ENCODE results near the gene HTR6. TPM values are rescaled to one million over a fixed set of nuclear protein-coding genes. Genes with fewer than 3 reads are reported as not detected.

The HTR6 gene
- total RNA-seq, 1 donor from 2014 or later: not detected

DNA sequence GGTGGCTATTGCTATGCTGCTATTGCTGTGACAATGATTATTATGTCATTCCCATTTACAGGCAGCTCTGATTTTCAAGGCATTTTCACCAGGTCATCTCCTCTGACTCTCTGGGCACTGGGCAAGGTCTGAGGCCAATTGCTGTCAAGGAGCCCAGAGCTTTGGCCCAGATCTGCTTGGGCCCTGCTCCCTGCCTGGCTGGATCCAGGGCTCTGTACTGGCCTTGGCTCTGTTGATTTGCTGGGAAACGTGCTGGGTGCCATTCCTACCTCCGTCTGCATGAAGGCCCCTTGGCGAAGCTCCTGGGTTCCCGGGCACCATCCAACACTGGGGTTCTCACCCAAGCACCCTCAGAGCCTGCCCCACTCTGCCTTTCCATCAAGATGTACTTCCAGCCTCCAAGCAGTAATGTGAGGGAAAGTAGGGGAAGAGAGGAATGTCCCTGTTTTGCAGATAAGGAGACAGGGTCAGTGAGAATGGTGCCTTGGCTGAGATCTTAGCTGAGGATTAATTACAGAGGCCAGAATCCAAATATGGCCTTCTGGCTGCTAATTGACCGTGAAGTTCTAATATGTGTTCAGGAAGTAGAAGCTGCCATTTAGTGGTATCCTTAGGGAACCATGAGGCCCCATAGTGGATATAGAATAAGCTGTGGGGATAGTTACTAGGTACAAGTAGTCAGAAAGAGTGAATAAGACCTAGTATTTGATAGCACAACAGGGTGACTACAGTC is 63.9 kb downstream of the HTR6 start:
- DNase-seq (ENCODE audit: low spot score in 2 of 2): peak in 1 of 2 donors; percentile 66
- H3K9me3 ChIP-seq: no peaks in the 10 kb centered on the region
- peak overlapping the region; percentile 77 to 88 for H3K27ac ChIP-seq
- peaks cover 0 to 9% of the 10 kb centered on the region in 2 donors for H3K36me3 ChIP-seq
- no peak overlapping the region for H3K4me3 ChIP-seq
- peaks cover 0 to 29% of the 10 kb centered on the region in 2 donors for H3K4me1 ChIP-seq
- no peaks in the 10 kb centered on the region for H3K27me3 ChIP-seq
- TF ChIP-seq, protein P1, sequence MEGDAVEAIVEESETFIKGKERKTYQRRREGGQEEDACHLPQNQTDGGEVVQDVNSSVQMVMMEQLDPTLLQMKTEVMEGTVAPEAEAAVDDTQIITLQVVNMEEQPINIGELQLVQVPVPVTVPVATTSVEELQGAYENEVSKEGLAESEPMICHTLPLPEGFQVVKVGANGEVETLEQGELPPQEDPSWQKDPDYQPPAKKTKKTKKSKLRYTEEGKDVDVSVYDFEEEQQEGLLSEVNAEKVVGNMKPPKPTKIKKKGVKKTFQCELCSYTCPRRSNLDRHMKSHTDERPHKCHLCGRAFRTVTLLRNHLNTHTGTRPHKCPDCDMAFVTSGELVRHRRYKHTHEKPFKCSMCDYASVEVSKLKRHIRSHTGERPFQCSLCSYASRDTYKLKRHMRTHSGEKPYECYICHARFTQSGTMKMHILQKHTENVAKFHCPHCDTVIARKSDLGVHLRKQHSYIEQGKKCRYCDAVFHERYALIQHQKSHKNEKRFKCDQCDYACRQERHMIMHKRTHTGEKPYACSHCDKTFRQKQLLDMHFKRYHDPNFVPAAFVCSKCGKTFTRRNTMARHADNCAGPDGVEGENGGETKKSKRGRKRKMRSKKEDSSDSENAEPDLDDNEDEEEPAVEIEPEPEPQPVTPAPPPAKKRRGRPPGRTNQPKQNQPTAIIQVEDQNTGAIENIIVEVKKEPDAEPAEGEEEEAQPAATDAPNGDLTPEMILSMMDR (IDR thresholded peaks at IDR 0.05): no peak
- intact Hi-C loops (cut with DNase I): loop anchor here (5.0 kb wide), 1 partner anchor 69 kb away; the partner anchor contains the start of gene TMCO4

DNA sequence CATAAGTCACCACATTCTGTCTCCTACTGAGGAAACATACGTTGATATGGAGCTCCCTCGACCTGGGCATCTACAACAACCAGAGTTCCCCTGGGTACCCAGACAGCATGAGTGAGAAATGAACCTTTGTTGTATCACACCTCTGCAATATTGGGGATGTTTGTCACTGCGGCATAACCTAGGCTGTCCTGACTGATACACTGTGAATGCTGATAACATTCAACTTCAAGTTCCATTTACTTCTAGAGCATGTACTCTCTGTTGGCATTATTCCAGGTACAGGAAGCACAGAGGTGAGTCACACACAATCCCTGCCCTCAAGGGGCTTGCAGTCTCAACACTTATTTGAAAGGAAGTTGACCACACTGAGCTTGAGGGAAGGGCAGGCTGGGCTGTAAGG is 65.6 kb downstream of the HTR6 start:
- peaks cover 5 to 27% of the 10 kb centered on the region in 2 donors for H3K4me1 ChIP-seq
- DNase-seq (ENCODE audit: low spot score in 2 of 2): no peak
- H3K36me3 ChIP-seq: peaks cover 0 to 9% of the 10 kb centered on the region in 2 donors
- TF ChIP-seq, protein P1 (IDR thresholded peaks at IDR 0.05): no peak
- H3K9me3 ChIP-seq: no peaks in the 10 kb centered on the region
- intact Hi-C loops (cut with DNase I): loop anchor here (10.0 kb wide), 1 partner anchor 285 kb away; no protein-coding TSS in a partner anchor
- H3K27me3 ChIP-seq: no peaks in the 10 kb centered on the region
- H3K27ac ChIP-seq: peak overlapping the region; percentile 43 to 85
- no peak overlapping the region for H3K4me3 ChIP-seq

Other genes with a start within 250 kb of the HTR6 start
- gene CAPZB, start 179.3 kb upstream of the HTR6 start, total RNA-seq: 102 TPM
- gene NBL1, start 20.6 kb upstream of the HTR6 start, total RNA-seq: 157 TPM
- 5.7 TPM for gene TMCO4, start 135.0 kb downstream of the HTR6 start, total RNA-seq
- not detected for gene RNF186, start 150.4 kb downstream of the HTR6 start, total RNA-seq
- 1.9 TPM for gene OTUD3, start 217.5 kb downstream of the HTR6 start, total RNA-seq

All from ascending aorta (tissue), 2 donors.